Cardiac septum (tissue), 1 donor: ENCODE results near the gene MYBPC2. TPM values are rescaled to one million over a fixed set of nuclear protein-coding genes. Genes with fewer than 3 reads are reported as not detected.

ENCODE experiments used
- DNase-seq: peaks from one replicate; pipeline ENCODE4 v3.0.0-alpha.2; 2020; ENCODE audit warnings: low spot score
- intact Hi-C: fragments of 100-400 bp; cut with DNase I; formaldehyde crosslinking; loops from one replicate; pipeline ENCODE4 v1.14.0; 2022
- total RNA-seq: library from RNA; stranded (reverse); fragmentation: NEBNext Ultra II Directional; extraction: Animal tissue kit (Norgen Biotek cat#: 25700); gene quantifications from one replicate; pipeline ENCODE4 v1.2.1, GENCODE V29; 2021
- donor health status: DM: no; HTN: no; CAD: no.

Gene MYBPC2
- total RNA-seq, 1 donor from 2014 or later = not detected

DNA sequence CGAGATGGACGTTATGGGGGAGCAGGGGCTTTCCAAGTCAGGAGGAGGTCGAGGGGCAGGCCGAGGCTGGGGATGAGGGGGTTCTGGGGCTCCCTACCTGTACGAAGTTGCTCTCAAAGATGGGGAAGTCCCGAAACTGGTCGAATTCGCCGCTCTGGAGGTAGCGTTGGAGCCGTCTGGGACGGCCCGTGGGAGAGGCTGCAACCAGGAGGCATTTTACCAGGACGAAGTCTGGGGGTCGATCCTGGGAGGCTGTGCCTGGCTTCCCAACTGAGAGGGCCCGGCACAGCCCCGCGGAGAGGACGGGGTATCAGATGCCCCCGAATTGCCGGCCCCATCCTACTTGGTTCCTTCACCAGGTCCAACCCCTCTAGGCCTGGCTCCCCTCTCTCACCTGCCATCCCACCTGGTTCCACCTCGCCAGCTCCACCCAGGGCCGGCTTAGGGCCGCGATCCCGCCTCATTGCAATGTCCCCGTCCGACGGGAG, 43.1 kb downstream of the MYBPC2 start:
- intact Hi-C loops = loop anchor here (2.0 to 5.0 kb wide), 2 partner anchors 35 to 98 kb away; partner anchors contain the start of genes JOSD2 and NR1H2
- DNase-seq = no peak

DNA sequence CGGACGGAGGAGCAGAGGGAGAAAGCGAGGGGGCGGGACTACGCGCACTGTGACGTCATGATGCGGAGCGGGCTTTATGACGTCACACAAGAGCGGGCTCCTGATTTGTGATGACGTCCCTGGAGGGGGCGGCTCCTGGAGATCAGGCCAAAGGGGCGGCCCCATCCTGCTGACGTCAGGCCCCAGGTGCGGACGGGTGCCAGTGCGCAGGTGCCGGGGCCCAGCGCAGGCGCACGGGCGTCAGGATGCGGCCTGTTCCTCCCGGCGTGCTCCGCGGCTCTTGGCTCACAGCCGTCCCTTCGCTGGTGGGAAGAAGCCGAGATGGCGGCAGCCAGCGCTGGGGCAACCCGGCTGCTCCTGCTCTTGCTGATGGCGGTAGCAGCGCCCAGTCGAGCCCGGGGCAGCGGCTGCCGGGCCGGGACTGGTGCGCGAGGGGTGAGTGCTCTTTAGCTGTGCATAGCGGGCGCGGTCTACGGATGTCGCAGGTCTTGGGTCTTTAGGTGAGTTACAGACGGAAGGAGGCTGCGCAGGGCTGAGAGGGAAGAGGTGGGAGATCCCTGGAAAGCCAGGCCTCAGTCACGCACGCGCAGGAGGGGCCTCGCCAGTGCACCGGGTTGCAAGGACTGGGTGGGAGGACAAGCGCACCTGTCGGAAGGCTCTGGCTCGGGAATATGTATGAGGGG, 43.7 kb downstream of the MYBPC2 start, which contains the start of the genes EMC10 and GARIN5A:
EMC10 (plus strand) TSS at position 284 of the 683 bp plus-strand sequence; CDS start at position 322, 38 bp downstream.
GARIN5A (minus strand) TSS at position 625 of the 683 bp plus-strand sequence; CDS start at position 165, 460 bp downstream.
- peak; percentile 91 for DNase-seq
- intact Hi-C loops = loop anchor here (2.0 to 5.0 kb wide), 2 partner anchors 34 to 99 kb away; partner anchors contain the start of genes JOSD2 and NR1H2

DNA sequence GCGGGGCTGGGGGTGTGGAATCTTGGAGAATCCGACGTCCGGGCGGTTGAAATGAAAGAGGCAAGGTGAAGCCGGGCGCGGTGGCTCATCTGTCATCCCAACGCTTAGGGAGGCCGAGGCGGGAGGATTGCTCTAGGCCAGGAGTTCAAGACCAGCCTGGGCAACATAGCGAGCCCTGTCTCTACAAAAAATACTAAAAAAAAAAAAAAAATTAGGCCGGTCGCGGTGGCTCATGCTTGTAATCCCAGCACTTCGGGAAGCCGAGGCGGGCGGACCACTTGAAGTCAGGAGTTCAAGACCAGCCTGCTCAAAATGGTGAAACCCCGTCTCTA, 44.2 kb downstream of the MYBPC2 start:
- intact Hi-C loops = loop anchor here (2.0 to 5.0 kb wide), 2 partner anchors 34 to 100 kb away; partner anchors contain the start of genes JOSD2 and NR1H2
- no peak for DNase-seq

DNA sequence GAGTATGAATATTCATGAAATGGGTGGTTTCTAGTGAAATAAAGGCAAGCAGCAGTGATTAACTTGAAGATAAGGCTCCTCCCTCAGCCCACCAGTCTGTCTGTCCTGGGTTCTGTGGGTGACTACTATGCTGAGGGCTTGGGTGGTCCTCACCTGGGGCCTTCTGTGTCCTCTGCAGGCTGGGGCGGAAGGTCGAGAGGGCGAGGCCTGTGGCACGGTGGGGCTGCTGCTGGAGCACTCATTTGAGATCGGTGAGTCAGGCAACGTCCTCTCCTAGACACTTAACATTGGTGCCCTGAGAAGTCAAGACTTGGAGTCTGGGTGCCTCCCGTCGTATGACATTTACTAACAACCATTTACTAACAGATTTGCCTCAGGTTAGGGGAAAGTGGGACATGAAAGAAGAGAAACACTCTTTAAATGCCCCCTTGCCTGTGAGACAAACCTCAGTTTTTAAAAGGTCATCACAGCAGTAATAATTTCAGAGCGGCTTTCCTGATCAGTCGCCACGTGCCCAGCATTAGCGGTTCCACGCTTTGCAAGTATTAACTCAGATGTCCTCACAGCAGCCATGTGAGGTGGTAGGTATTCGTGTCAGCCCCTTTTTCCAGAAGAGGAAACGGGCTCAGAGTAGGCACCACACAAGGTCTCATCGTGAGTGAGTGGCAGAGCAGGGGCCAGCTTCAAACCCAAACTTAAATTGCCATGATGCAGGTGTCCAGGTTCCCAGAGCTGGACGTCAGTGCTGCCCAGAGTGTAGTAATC, 45.2 kb downstream of the MYBPC2 start:
- intact Hi-C loops = loop anchor here (2.0 to 5.0 kb wide), 2 partner anchors 33 to 101 kb away; partner anchors contain the start of genes JOSD2 and NR1H2
- no peak for DNase-seq

DNA sequence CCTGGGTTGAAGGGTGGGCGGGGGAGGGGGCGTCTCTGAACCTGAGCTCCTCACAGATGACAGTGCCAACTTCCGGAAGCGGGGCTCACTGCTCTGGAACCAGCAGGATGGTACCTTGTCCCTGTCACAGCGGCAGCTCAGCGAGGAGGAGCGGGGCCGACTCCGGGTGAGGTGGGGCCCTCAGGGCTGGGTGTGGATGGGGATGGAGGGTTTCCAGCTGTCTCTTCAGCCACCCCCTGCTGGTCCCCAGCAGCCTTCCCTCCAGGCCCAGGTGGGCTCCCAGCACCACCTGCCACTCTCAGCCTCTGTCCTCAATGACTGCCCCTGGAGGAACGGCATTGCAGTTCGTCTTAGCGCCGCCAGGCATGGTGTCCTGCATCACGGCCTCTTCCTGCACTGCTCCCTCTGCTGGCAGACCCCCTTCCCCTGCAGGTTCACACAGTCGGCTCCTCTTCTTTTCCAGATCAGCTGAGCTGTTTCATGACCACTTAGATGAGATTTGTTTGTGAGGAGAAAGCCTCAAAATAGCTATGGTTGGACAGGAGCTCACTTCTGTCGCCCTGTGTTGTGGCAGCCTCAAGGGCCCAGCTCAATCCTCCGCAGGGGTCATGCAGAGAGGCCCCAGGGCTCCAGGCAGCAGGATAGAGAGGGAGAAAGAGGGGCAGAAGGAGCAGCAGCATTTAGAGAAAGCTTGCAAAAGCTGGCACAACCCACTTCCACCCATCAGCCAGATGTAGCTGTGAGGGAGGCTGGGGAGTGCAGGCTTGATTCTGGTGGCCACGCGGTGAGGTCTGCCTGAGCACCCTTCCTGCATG, 46.4 kb downstream of the MYBPC2 start:
- DNase-seq = no peak
- intact Hi-C loops = loop anchor here (5.0 kb wide), 1 partner anchor 102 kb away; the partner anchor contains the start of gene NR1H2

DNA sequence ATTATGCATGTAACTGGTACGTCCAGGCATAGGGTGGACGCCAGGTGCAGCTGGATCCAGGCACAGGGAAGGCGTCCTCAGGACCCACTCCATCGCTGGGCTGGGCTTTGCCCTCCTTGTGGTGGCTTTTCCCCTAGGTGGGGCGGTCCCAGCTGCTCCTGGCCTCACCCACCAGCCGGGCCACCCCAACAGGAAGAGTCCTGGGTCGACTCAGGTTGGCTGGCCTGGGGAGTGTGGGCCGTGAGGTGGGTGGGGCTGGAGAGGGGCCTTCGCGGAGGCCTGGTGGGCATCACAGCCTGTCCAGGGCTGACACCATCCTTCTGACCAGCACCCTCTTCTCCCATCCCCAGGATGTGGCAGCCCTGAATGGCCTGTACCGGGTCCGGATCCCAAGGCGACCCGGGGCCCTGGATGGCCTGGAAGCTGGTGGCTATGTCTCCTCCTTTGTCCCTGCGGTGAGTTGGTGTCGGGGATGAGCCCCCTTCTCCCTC, 47.1 kb downstream of the MYBPC2 start:
- intact Hi-C loops = loop anchor here (5.0 kb wide), 1 partner anchor 103 kb away; the partner anchor contains the start of gene NR1H2
- DNase-seq = no peak

DNA sequence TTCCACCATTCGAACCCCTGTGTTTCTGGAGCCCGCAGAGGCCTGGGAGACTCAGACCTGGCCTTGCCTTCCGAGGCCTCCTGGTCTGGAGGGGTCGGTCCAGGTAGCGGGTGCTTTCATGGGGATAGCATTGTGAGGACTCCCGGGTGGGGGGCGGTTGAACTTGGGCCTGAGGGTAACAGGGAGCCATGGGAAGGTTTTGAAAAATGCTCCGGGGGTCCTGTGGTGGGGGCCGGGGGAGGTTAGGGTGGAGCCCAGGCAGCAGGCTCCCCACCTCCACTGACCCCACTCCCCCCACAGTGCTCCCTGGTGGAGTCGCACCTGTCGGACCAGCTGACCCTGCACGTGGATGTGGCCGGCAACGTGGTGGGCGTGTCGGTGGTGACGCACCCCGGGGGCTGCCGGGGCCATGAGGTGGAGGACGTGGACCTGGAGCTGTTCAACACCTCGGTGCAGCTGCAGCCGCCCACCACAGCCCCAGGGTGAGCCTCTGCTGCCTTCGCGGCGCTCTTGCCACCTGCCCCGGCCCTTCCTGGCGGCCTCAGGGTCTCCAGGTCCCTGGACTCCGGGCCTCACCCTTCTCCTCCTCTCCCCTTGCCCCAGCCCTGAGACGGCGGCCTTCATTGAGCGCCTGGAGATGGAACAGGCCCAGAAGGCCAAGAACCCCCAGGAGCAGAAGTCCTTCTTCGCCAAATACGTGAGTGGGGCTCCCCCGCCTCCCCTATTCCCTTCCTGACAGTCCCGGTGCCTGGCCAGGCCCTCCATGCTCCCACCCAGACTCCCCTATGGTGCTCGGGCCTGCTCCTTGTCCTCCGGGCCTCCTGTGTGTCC, 47.8 kb downstream of the MYBPC2 start:
- intact Hi-C loops = no loop called here
- no peak for DNase-seq

DNA sequence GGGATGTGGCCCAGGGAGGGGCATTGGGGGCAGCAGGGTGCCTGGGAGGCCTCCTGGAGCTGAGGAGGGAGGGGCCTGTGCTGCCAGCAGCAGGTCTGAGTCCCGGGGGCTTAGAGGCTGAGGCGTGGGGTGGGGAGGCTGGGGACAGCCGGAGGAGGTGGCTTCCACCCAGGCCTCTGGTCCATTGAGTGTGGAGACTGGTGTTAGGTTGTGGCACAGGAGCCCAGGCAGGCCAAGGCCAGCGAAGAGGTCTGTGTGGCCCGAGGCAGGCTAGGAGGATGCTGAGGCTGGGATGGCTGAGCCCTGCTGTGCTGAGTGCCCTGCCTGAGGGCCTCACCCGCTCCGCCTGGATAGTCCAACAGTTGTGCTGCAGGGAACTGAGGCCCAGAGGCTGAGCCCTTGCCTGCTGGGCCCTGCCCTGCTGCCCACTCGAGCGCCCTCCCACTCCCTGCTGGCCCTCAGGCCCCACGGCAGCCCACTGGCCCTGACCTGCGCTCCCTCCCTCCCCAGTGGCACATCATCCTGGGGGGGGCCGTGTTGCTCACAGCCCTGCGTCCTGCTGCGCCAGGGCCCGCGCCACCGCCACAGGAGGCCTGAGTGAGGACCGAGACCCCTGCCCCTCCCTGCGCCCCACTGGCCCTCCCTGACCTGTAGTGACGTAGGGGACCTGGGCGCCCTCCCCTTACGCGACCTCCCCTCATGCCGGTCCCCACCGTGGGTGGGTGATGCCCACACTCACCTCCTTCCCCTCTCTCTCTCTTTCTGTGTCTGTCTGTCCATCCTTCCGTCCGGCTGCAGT, 48.9 kb downstream of the MYBPC2 start:
- DNase-seq = no peak

DNA sequence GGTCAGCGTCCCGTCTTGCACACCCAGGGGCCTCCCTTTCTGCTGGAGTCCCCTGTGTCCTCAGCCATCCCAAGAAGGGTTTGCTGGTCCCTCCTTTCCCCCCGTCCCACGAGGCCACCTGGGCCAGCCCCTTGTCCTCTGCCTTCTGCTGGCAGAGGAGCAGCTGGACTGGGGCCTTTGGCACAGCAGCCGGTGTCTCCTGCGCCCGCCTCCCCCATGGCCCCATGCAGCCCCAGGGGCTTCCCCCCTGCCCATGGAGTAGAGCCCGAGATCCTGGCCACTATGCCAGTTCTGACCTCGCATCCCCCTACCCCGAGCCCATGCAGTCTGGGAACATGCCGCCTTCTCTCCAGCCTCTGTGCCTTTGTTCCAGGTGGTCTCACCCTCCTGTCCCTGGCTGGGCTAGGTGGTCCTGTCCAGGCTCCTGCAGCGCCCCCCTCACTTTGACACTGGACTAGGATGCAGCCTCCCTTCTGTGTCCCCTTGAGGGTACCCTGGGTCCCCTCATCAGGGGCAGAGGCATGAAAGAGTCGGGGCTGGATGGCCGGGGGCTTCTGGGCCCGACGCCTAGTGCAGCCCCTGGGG, 49.7 kb downstream of the MYBPC2 start:
- intact Hi-C loops = no loop called here
- DNase-seq = no peak

More for the DNA sequence above, 48.9 kb downstream of the MYBPC2 start:
- intact Hi-C loops = no loop called here

DNA sequence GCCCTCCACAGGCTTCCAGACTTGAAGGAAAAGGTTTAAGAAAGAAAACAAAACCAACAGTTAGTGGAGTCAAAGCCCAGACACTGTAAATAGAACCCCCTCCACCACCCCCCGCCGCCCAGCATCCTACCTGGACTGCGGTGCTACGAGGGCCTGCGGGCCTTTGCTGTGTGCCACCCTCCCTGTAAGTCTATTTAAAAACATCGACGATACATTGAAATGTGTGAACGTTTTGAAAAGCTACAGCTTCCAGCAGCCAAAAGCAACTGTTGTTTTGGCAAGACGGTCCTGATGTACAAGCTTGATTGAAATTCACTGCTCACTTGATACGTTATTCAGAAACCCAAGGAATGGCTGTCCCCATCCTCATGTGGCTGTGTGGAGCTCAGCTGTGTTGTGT, 50.2 kb downstream of the MYBPC2 start:
- intact Hi-C loops = no loop called here
- no peak for DNase-seq

DNA sequence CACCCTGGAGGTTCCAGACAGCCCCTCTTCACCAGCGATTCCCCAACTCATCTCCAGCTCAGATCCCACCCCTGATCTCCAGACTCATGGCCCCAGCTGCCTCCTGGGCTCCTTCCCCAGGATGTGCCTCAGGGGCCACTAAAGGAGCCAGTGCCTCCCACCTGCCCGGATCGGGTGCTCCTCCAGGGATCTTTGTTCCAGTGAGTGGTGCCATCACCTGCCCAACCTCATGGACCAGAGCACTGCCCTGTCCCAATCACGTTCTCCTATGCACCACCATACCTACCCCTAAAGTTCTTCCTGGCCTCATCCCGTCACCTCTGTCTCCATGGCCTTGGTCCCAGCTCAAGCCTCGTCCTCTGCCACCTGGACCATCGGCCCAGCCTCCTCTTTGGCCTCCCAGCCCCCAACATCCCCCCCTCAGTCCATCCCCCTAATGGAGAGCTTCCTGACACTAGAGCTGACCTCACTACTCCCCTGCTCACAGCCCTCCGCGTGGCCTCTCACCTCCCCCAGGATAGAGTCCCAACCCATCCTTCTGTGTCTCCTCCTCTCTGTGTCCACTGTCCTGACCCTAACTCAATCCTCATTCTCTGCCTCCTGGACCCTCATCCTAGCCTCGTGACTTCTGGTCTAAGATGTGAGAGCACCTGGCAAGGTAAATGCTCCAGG, 52.7 kb downstream of the MYBPC2 start:
- intact Hi-C loops = no loop called here
- DNase-seq = no peak

DNA sequence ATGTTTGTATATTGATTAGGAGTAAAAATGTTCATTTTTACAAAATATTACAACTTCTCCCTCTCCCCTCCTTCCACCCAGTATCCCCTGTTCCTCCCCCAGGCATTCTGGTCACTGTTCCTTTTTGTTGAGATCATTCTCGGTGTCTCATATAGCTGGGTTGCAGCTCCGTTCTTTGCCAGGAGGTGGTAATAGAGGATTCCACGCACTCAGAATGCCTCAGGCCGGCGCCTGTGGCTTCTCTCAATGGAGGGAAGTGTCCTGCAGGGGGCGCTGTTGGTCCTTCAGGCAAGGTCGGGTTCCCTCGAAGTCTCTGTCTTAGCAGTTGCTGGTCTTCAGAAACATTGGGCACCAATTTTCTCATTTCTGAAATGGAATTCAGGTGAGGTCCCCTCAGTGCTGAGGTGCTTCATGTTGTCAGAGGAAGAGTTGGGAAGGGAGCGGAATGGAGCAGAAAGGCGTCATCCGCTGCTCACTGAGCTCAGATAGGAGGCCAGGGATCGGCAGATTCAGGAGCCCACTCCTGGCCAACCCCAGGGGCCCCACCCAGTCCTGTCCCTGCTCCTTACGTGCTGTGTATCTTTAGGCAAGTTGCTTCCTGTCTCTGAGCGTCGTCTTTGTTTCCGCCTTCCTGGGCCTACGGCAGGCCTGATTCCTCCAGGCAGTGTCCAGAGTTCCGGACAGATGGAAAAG, 54.3 kb downstream of the MYBPC2 start:
- no peak for DNase-seq
- intact Hi-C loops = no loop called here

DNA sequence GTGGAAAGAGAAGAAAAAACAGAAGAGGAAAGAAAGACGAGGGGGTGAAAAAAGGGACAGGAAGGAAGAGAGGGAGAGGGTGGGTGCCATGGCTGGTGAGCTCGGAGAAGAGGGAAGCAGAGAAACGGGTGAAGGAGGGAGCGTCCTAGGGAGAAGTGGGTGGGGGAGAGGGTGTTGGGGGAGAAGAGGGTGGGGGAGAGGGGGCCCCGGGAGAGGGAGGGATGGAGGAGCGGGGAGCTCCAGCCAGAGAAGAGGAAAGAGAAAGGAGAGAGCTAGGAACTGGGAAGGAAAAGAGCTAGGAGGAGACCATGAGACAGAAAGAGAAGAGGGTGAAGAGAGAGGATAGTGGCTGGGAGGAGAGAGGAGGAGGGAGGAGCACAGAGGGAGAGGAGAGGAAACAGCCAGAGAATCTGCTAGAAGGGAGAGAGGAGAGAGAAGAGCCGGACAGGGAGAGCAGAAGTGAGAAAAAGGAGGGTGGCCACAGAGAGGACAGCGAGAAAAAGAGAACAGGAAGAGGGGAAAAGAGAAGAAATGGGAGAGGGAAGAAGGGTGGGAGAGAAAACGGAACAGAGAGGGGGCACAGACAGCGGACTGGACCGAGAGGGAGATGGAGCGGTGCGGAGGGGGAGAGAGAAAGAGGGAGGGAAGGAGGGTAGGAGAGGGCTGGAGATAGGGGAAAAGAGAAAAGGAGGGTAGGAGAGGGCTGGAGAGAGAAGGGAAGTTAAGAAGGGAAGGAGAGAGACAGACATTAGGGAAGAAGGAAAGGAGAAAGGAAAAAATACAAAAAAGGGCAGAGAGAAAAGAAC, 55.9 kb downstream of the MYBPC2 start:
- intact Hi-C loops = no loop called here

DNA sequence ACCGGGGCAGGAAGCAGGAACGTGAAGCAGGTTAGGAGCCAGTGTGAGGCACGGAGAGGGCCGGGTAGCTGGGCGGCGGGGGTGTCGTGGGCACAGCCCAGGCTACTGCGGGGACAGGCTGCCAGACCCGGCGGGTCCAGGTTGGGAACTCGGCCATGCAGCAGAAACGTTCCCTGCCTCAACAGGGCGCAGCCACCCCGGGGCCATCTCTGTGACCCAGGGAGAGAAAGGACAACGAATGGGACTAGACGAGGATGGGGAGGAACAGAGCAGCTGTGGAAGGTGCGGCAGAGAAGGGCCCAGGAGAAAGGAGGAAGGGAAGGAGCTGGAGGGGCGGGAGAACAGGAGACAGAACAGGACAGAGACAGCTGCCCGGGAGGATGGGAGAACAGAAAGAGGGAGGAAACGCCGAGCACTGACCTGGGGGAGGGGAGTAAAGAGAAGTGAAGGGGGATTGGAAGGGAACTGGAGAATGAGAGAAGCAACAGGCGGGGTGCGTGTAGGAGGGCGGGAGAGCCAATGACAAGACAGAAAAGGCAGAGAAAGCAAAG, 56.8 kb downstream of the MYBPC2 start:
- DNase-seq = no peak
- intact Hi-C loops = no loop called here

More for the DNA sequence above, 55.9 kb downstream of the MYBPC2 start:
- no peak for DNase-seq

DNA sequence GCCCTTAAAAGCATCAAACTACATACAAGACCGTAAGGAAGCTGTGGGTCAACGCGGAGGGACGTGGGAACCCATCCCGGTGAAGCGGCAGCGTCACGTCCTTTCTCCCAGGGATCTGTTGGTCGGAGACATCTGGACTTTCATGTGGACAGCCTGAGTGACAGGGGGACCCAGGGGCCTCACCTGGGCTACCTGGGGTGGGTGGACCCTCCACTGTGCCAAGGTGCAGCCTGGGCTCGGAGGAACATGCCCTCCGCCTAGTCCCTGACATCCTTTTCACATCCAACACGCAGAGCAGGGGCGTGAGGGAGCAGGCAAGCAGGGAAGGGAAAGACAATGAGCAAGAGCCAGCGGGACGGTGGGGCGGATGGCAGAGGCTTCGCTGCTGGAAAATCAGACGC, 57.7 kb downstream of the MYBPC2 start:
- intact Hi-C loops = no loop called here
- no peak for DNase-seq
